Activated T-helper 2 cell treated with anti-CD3 and anti-CD28 coated beads, Interferon-gamma antibody, Interleukin-2, Interleukin-4, amounts not matched to agents 10 μg/mL and 5 μg/mL and 100 μg/mL, durations not matched to agents 14 hours and 24 hours and 36 hours (primary cell): ENCODE results near the gene PLCL1. TPM values are rescaled to one million over a fixed set of nuclear protein-coding genes. Genes with fewer than 3 reads are reported as not detected.

Experiments
- DNase-seq: peaks from one replicate; pipeline ENCODE4 v3.0.0; 2021; ENCODE audit warnings: low spot score
- H3K27ac Mint-ChIP-seq: one replicate; pipeline ENCODE4 v1.8.0; 2021; ENCODE audit warnings: mixed read lengths
- H3K27me3 Mint-ChIP-seq: one replicate; pipeline ENCODE4 v1.8.0; 2021; ENCODE audit warnings: low read depth, mixed read lengths
- H3K36me3 Mint-ChIP-seq: one replicate; pipeline ENCODE4 v1.8.0; 2021; ENCODE audit warnings: low read depth, mixed read lengths
- H3K4me1 Mint-ChIP-seq: one replicate; pipeline ENCODE4 v1.8.0; 2021; ENCODE audit warnings: low read depth, mixed read lengths
- H3K4me3 Mint-ChIP-seq: one replicate; pipeline ENCODE4 v1.8.0; 2021; ENCODE audit warnings: low read depth, mild to moderate bottlenecking, moderate library complexity, mixed read lengths
- H3K9me3 Mint-ChIP-seq: one replicate; pipeline ENCODE4 v1.8.0; 2021; ENCODE audit warnings: mixed read lengths
- intact Hi-C: fragments of 100-400 bp; cut with micrococcal nuclease; formaldehyde crosslinking; loops from one replicate; pipeline ENCODE4 v1.15.1; 2023
- total RNA-seq: library from RNA; stranded (reverse); gene quantifications from 2 replicates; pipeline ENCODE4 v1.2.3, GENCODE V29; 2022

The PLCL1 gene
- total RNA-seq, 1 donor from 2014 or later: 1.8 TPM

DNA sequence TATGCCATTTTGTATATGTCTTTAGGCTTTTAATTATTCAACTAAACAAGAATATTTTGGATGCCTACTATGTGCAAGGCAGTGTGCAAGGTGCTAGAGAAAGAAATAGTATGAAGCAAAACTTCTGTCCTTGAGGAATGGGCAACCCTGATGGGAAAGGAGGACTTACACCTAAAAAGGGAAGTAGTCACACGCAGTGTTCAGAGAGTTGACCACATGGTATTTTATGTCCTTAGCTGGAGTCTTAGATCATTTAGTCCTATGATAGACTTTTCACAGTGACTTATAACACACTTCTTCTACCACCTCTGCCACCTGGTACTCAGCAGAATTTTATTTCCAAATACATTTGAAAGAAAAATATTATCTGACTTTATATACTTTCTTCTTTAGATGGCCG, 291.6 kb downstream of the PLCL1 start:
- Mint-ChIP-seq H3K9me3 (no peaks in the 10 kb centered on the region), H3K4me1 (peaks cover 3% of the 10 kb centered on the region), H3K36me3 (no peaks in the 10 kb centered on the region), H3K4me3 (no peak overlapping the region), H3K27ac (no peak overlapping the region), H3K27me3 (no peaks in the 10 kb centered on the region)
- no peak for DNase-seq
- intact Hi-C loops: no loop called here

DNA sequence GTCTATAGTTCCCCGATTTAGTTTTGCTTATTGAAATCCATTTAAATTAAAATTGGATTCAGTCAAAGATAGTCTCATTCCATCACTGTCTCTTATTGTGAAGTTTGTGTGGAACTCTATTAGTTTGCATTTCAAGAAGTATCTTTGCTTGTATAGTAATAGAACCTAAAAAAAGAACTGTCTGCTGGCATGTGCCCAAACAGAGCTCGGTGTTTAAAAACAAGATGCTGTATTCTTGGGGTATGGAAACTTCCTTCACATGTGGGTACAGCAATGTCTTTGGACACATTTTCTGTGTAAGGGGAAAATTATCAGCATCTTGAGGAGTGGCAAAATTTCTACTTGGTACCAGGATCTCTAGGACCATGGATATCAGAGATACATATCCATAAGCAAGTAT, 292.6 kb downstream of the PLCL1 start:
- H3K27me3 Mint-ChIP-seq: no peaks in the 10 kb centered on the region
- no peak overlapping the region for H3K4me3 Mint-ChIP-seq
- no peak for DNase-seq
- peaks cover 3% of the 10 kb centered on the region for H3K4me1 Mint-ChIP-seq
- intact Hi-C loops: no loop called here
- H3K36me3 Mint-ChIP-seq: no peaks in the 10 kb centered on the region
- no peak overlapping the region for H3K27ac Mint-ChIP-seq
- no peaks in the 10 kb centered on the region for H3K9me3 Mint-ChIP-seq

DNA sequence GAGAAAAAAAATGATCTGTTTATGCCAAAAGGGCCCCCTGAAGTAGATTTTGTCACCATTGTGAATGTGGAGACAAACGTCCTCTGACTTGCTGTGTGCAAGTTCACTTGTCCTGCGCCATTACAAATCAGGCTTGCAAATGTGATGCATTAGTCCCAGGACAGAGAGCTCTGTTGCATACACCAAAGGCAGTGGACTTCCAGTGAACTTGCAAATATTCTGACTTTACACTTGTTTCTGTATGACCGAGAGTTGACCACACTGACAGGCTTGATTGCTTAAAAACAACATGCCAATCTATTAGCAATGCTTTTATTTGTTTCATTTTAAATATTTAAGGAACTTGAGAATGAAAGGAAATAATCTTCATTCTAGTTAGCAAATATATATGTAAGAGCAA, 293.2 kb downstream of the PLCL1 start:
- intact Hi-C loops: no loop called here
- DNase-seq: no peak
- Mint-ChIP-seq H3K27me3 (no peaks in the 10 kb centered on the region), H3K27ac (no peak overlapping the region), H3K4me1 (peaks cover 3% of the 10 kb centered on the region), H3K36me3 (no peaks in the 10 kb centered on the region), H3K9me3 (no peaks in the 10 kb centered on the region), H3K4me3 (no peak overlapping the region)

DNA sequence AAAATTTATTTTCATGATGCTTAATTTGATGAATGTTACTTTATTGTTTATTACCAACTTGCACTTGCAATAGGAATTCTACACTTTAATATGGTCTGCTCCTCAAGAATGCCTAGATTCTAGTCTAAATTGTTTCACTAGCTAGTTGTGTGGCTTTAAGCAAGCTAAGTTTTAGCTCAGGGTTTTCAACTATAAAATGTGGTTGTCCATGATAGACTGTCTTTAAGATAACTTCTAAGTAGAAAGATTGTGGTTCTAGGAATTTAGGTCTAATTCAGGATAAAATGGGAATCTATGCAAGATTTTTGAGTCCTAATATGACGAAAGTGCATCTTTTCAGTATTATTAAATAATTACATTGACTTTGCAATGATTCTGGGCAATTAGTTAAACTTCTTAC, 294.0 kb downstream of the PLCL1 start:
- Mint-ChIP-seq H3K27ac (no peak overlapping the region), H3K9me3 (no peaks in the 10 kb centered on the region), H3K4me3 (no peak overlapping the region), H3K4me1 (peaks cover 3% of the 10 kb centered on the region), H3K36me3 (no peaks in the 10 kb centered on the region), H3K27me3 (no peaks in the 10 kb centered on the region)
- intact Hi-C loops: no loop called here
- no peak for DNase-seq

DNA sequence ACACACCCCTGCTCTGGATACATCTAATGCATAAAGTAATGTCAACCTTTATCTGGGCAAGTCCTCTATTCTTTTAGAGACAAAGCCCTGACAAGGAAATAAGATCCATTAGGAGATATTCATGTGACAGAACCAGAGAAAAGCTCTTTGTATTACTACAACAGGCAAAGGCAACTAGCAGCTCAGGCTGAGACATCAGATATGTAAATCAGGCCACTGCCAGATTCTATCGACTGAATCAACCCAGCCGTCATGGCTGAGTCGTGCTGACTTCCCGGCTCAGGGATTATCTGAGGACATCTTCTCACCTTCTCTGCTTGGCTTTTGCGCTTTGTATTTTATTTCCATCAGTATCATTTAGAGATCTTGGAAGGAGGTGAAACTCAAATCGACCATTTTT, 294.5 kb downstream of the PLCL1 start:
- Mint-ChIP-seq H3K27me3 (no peaks in the 10 kb centered on the region), H3K4me1 (peaks cover 3% of the 10 kb centered on the region), H3K4me3 (no peak overlapping the region), H3K36me3 (no peaks in the 10 kb centered on the region), H3K9me3 (no peaks in the 10 kb centered on the region), H3K27ac (no peak overlapping the region)
- intact Hi-C loops: no loop called here
- no peak for DNase-seq

DNA sequence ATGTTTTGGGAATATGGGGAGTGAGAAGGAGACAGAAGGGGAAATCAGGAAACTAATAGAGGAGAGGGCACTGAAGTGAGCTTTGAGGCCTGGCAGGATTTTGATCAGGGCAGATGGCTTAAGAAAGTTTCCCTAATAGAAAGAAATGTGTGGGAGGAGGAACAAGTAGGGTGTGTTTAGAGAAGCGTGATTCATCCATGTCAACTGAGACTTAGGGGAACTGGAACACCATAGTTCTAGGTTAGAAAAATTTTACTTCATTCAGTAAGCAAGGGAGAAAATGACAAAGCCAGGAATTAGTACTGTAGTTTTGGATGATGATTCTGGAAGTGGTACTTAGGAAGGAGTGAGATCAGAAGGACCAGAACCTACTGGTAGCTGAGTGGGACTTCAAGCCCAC, 296.0 kb downstream of the PLCL1 start:
- Mint-ChIP-seq H3K27me3 (no peaks in the 10 kb centered on the region), H3K4me1 (peaks cover 3% of the 10 kb centered on the region), H3K36me3 (no peaks in the 10 kb centered on the region), H3K27ac (no peak overlapping the region), H3K9me3 (no peaks in the 10 kb centered on the region), H3K4me3 (no peak overlapping the region)
- intact Hi-C loops: no loop called here
- DNase-seq: no peak

DNA sequence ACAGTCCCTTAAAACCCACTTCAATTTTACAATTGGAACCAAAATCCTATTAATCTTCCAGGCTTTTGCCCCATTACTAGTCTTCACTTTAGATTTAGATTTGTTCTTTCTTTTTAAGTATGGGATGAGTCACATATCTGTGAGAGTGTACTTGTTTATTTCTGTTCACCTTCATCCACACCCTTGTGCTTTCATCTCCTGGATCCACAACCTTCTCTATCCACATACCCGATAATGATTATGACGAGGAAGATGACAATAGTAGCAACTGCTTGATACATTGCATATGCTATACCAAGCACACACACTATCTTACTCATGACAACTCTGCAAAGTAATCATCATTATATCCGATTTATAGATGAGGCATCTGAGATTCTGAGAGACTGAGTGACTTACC, 297.3 kb downstream of the PLCL1 start:
- Mint-ChIP-seq H3K36me3 (no peaks in the 10 kb centered on the region), H3K4me1 (peaks cover 3% of the 10 kb centered on the region), H3K27me3 (no peaks in the 10 kb centered on the region), H3K9me3 (no peaks in the 10 kb centered on the region), H3K27ac (no peak overlapping the region), H3K4me3 (no peak overlapping the region)
- no peak for DNase-seq
- intact Hi-C loops: no loop called here

DNA sequence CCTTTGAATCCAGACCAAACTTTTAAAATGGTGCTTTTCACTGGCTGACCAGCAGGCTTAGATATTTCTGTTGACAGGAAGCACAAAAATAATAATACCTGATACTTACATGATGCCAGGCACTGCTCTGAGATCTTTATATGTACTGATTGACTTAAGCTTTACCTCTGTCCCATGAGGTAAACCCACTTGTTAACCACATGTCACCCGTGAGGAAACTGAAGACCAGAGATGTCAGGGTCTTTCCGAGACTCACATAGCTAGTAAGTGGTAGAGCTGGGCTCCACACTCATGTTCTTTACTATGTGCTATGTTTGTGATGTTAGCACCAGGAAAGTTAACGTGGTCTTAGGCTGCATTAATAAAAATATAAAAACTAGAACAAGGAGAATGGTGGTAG, 297.7 kb downstream of the PLCL1 start:
- Mint-ChIP-seq H3K27ac (no peak overlapping the region), H3K27me3 (no peaks in the 10 kb centered on the region), H3K36me3 (no peaks in the 10 kb centered on the region), H3K9me3 (no peaks in the 10 kb centered on the region), H3K4me1 (peaks cover 3% of the 10 kb centered on the region), H3K4me3 (no peak overlapping the region)
- DNase-seq: no peak
- intact Hi-C loops: no loop called here

DNA sequence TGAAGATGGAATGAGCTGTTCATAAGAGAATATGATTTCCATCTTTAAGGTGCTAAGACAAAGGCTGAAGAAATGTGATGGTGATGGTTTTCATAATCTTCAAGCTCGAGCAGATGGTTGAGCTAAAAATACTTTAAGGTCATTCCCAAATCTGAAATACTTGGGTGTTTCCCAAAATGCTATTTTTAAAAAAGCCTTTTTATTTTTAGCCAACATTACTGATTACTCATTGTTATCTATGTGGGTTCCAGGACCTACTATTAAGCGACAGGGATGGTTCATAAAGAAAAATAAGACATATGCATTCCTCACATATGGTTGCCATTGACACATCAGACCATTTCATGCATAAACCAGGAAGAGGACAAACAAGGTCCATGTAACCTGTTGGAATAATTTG, 298.5 kb downstream of the PLCL1 start:
- peaks cover 3% of the 10 kb centered on the region for H3K4me1 Mint-ChIP-seq
- H3K27me3 Mint-ChIP-seq: no peaks in the 10 kb centered on the region
- no peak overlapping the region for H3K4me3 Mint-ChIP-seq
- DNase-seq: no peak
- H3K27ac Mint-ChIP-seq: no peak overlapping the region
- intact Hi-C loops: no loop called here
- H3K36me3 Mint-ChIP-seq: no peaks in the 10 kb centered on the region
- no peaks in the 10 kb centered on the region for H3K9me3 Mint-ChIP-seq

DNA sequence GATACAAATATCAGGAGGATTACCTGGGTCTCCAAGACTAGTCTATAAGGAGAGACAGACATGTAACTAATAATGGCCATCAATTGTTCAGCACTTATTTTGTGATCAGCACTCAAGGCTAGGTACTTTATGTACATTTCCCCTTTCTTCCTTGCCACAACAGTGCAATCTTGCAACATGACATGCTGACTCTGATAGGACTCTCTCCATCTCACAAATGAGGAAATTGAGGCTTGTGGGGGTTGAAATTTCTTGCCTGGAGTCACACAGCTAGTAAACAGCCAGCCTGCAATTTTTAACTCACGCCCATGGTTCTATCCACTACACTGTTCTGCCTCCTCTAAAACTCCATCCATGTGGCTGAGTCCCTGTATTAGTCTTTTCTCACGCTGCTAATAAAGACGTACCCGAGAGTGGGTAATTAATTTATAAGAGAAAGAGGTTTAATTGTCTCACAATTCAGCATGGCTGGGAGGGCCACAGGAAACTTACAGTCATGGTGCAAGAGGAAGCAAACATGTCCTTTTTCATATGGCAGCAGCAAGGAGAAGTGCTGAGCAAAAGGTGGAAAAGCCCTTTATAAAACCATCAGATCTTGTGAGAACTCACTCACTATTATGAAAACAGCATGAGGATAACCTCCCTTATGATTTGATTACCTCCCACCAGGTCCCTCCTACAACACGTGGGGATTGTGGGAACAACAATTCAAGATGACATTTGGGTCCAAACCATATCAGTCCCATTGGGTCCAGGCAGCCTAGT, 302.4 kb downstream of the PLCL1 start:
- Mint-ChIP-seq H3K27me3 (no peaks in the 10 kb centered on the region), H3K4me1 (no peaks in the 10 kb centered on the region), H3K36me3 (no peaks in the 10 kb centered on the region), H3K27ac (no peak overlapping the region), H3K9me3 (no peaks in the 10 kb centered on the region), H3K4me3 (no peak overlapping the region)
- intact Hi-C loops: no loop called here
- no peak for DNase-seq

DNA sequence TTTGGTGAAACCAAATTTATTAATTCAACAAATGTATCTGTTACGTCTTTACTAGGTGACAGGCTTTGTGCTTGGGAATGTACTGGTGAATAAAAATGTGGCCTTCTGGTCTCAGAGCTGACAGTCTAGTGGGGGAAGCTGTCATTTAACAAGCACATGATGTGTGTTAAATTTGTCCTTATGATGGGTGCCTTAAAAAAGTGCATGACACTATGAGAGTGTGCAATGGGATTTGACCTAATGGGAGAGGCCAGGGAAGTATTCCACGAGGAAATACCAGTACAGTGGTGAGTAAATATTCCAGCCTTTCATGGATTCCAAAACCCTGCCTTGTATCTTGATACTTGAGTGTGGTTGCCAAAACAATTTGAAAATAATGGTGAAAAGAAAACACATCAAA, 308.9 kb downstream of the PLCL1 start:
- Mint-ChIP-seq H3K9me3 (no peaks in the 10 kb centered on the region), H3K4me3 (no peak overlapping the region), H3K27ac (no peak overlapping the region), H3K27me3 (no peaks in the 10 kb centered on the region), H3K36me3 (no peaks in the 10 kb centered on the region), H3K4me1 (peaks cover 4% of the 10 kb centered on the region)
- intact Hi-C loops: no loop called here
- no peak for DNase-seq

DNA sequence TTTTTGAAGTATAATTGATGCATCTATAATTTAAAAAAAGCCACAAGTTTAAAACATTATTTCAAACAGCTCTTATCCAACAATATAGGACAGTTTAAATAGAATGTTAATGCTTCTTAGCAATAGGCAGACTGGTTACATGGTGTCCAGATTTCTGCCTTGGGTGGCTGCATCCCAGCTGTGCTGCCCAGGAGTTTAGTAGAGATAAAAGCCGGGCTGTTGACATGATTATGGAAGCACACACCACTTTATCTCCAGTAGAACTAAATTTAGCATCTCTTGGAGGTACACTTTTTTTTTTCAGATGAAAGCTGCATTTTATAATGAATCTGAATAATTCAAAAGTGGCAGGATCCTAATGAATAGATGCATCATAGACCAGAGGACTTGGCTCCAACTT, 309.7 kb downstream of the PLCL1 start:
- intact Hi-C loops: no loop called here
- H3K36me3 Mint-ChIP-seq: no peaks in the 10 kb centered on the region
- H3K27me3 Mint-ChIP-seq: no peaks in the 10 kb centered on the region
- no peak overlapping the region for H3K4me3 Mint-ChIP-seq
- H3K9me3 Mint-ChIP-seq: no peaks in the 10 kb centered on the region
- no peak overlapping the region for H3K27ac Mint-ChIP-seq
- peaks cover 4% of the 10 kb centered on the region for H3K4me1 Mint-ChIP-seq
- no peak for DNase-seq

DNA sequence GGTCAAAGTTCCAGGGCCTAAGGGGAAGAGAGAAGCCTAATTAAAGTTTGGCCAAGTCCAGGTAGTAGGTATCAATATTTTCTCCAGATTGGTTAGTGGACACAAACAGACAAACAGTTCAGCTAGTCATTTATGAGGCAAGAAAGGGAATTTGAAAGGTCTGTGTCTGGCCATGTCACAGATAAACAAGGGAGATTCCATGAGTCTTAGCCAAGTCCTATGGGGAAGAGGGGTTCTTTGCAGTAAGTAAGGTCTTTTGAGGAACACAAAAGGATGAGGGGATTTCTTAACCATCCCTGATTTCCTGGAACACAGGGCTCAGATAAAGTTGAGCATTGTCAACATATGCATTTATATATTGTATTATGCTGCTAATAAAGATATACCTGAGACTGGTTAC, 310.8 kb downstream of the PLCL1 start:
- DNase-seq: no peak
- no peak overlapping the region for H3K4me3 Mint-ChIP-seq
- no peaks in the 10 kb centered on the region for H3K36me3 Mint-ChIP-seq
- no peak overlapping the region for H3K27ac Mint-ChIP-seq
- H3K27me3 Mint-ChIP-seq: no peaks in the 10 kb centered on the region
- H3K9me3 Mint-ChIP-seq: no peaks in the 10 kb centered on the region
- intact Hi-C loops: no loop called here
- peaks cover 4% of the 10 kb centered on the region for H3K4me1 Mint-ChIP-seq

DNA sequence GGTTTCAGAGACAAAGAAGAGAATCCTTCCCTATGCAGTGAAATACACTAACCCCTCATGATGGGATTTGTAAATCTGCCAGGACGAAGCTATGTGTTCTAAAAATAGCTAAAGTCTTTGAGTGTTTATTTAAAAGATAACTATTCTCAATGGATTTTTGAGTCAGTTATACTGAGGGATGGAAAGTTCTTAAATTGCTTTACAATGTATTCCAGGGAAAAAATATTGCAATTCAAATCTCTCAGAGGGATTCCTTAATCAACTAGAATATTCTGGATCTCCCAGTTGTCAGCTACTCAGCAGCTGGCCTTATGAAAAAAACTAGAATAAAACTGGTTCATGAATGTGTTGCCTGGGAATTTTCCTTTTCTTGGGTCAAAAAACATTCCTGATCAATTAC, 312.4 kb downstream of the PLCL1 start:
- DNase-seq: no peak
- no peaks in the 10 kb centered on the region for H3K9me3 Mint-ChIP-seq
- H3K27me3 Mint-ChIP-seq: no peaks in the 10 kb centered on the region
- intact Hi-C loops: no loop called here
- H3K4me1 Mint-ChIP-seq: peaks cover 4% of the 10 kb centered on the region
- no peak overlapping the region for H3K27ac Mint-ChIP-seq
- no peak overlapping the region for H3K4me3 Mint-ChIP-seq
- H3K36me3 Mint-ChIP-seq: no peaks in the 10 kb centered on the region
